Measurements from ENCODE around the gene MAMSTR.
A peak's percentile ranks its signal among the peaks of the same experiment; 100 is the strongest.

The MAMSTR gene

GRCh38 chr19:48722196-48722708, 2.7 kb upstream of the MAMSTR start:
- TF ChIP-seq SIN3A (IDR thresholded peaks at IDR 0.05; ENCODE audit: borderline replicate concordance, insufficient read depth, low read length) (no peak), FOXP2 (optimal IDR thresholded peaks at IDR 0.05; ENCODE audit: borderline replicate concordance, extremely low read depth, extremely low read length, insufficient read depth) (no peak), TAF1 (IDR thresholded peaks at IDR 0.05; ENCODE audit: borderline replicate concordance, insufficient read depth, low read length) (no peak), REST (IDR thresholded peaks at IDR 0.05; ENCODE audit: insufficient read depth in 1 of 2, low read depth in 2 of 2, low read length in 2 of 2) (no peak)

- TF ChIP-seq SIN3A (IDR thresholded peaks at IDR 0.05; ENCODE audit: borderline replicate concordance, insufficient read depth, low read length) (0 out of 2 replicates have a peak, but pooled peaks have one; percentile 50), TAF1 (IDR thresholded peaks at IDR 0.05; ENCODE audit: borderline replicate concordance, insufficient read depth, low read length) (peak; percentile 28; the same call in 1 of the 2 replicates), REST (IDR thresholded peaks at IDR 0.05; ENCODE audit: insufficient read depth in 1 of 2, low read depth in 2 of 2, low read length in 2 of 2) (peak in 1 of 2 experiments; percentile 36; a peak in 1 of 4 replicates), POLR2AphosphoS5 (IDR thresholded peaks at IDR 0.05; ENCODE audit: low read depth, low read length) (peak; percentile 50; the same call in 1 of the 2 replicates), FOXP2 (optimal IDR thresholded peaks at IDR 0.05; ENCODE audit: borderline replicate concordance, extremely low read depth, extremely low read length, insufficient read depth) (peak; percentile 21)
Measured at GRCh38 chr19:48720613-48721296, 1.2 kb upstream of the MAMSTR start.

GRCh38 chr19:48720251-48720612, 707 bp upstream of the MAMSTR start:
- TF ChIP-seq FOXP2 (optimal IDR thresholded peaks at IDR 0.05; ENCODE audit: borderline replicate concordance, extremely low read depth, extremely low read length, insufficient read depth): no peak
- TF ChIP-seq TAF1 (IDR thresholded peaks at IDR 0.05; ENCODE audit: borderline replicate concordance, insufficient read depth, low read length): no peak
- no peak for TF ChIP-seq POLR2AphosphoS5 (IDR thresholded peaks at IDR 0.05; ENCODE audit: low read depth, low read length)
- no peak for TF ChIP-seq REST (IDR thresholded peaks at IDR 0.05; ENCODE audit: insufficient read depth in 1 of 2, low read depth in 2 of 2, low read length in 2 of 2)
- no peak for TF ChIP-seq SIN3A (IDR thresholded peaks at IDR 0.05; ENCODE audit: borderline replicate concordance, insufficient read depth, low read length)

- no peak for TF ChIP-seq SIN3A (IDR thresholded peaks at IDR 0.05; ENCODE audit: borderline replicate concordance, insufficient read depth, low read length)
- no peak for TF ChIP-seq POLR2AphosphoS5 (IDR thresholded peaks at IDR 0.05; ENCODE audit: low read depth, low read length)
- no peak for TF ChIP-seq TAF1 (IDR thresholded peaks at IDR 0.05; ENCODE audit: borderline replicate concordance, insufficient read depth, low read length)
- no peak for TF ChIP-seq REST (IDR thresholded peaks at IDR 0.05; ENCODE audit: insufficient read depth in 1 of 2, low read depth in 2 of 2, low read length in 2 of 2)
- TF ChIP-seq FOXP2 (optimal IDR thresholded peaks at IDR 0.05; ENCODE audit: borderline replicate concordance, extremely low read depth, extremely low read length, insufficient read depth): no peak
Measured at GRCh38 chr19:48718711-48719231, 754 bp downstream of the MAMSTR start.

All from PFSK-1 (cell line).